CD14-positive monocyte (primary cell): ENCODE measurements around the gene SMIM38. TPM values are rescaled to one million over a fixed set of nuclear protein-coding genes. Genes with fewer than 3 reads are reported as not detected.

Experiments
- DNase-seq, 3 donors: peaks; one replicate each; pipeline ENCODE4 v3.0.0-alpha.2; 2011 to 2022
- H2AFZ ChIP-seq: 2 replicates; pipeline ENCODE4 v1.6.0; 2012; ENCODE audit warnings: mild to moderate bottlenecking, low read depth, low read length, inconsistent platforms; ENCODE audit not compliant: insufficient read depth, poor library complexity, severe bottlenecking
- H3K27ac ChIP-seq, 2 donors: 1 replicate in 1 of 2; 2 replicates in 1 of 2; pipeline ENCODE4 v1.5.1; 2012 to 2013; ENCODE audit warnings: low read length in 2 of 2, control low read depth in 1 of 2, inconsistent platforms in 1 of 2, low read depth in 1 of 2, mild to moderate bottlenecking in 1 of 2
- H3K27me3 ChIP-seq, 2 donors: one replicate each; pipeline versions ENCODE4 v1.6.0 to v1.6.1; 2011 to 2013; ENCODE audit warnings: low read length in 2 of 2; ENCODE audit not compliant: control insufficient read depth in 2 of 2, insufficient read depth in 2 of 2
- H3K36me3 ChIP-seq, 2 donors: replicated peaks in 1 of 2; 1 replicate in 1 of 2; 2 replicates in 1 of 2; pipeline versions ENCODE4 v1.5.1 to v1.6.1; 2012 to 2013; ENCODE audit warnings: low read length in 2 of 2, control low read depth in 1 of 2, inconsistent platforms in 1 of 2, mild to moderate bottlenecking in 1 of 2; ENCODE audit not compliant: insufficient read depth in 2 of 2, control insufficient read depth in 1 of 2
- H3K4me1 ChIP-seq, 2 donors: 1 replicate in 1 of 2; 2 replicates in 1 of 2; pipeline versions ENCODE4 v1.5.1 to v1.6.1; 2012 to 2013; ENCODE audit warnings: low read length in 2 of 2, control low read depth in 1 of 2, inconsistent platforms in 1 of 2, mild to moderate bottlenecking in 1 of 2, moderate library complexity in 1 of 2; ENCODE audit not compliant: insufficient read depth in 2 of 2, control insufficient read depth in 1 of 2
- H3K4me2 ChIP-seq: replicated peaks from 2 replicates; pipeline ENCODE3; 2012; ENCODE audit warnings: low read length, moderate library complexity, mild to moderate bottlenecking; ENCODE audit not compliant: poor library complexity, severe bottlenecking; ENCODE audit errors: extremely low read depth
- H3K4me3 ChIP-seq, 3 experiments: fragments of 200-600 bp in 1 of 3; sonication (generic) in 1 of 3; replicated peaks in 1 of 3; 1 replicate in 2 of 3; 2 replicates in 1 of 3; pipeline ENCODE4 v1.5.1; 2011 to 2013; ENCODE audit warnings: low read length in 3 of 3, mild to moderate bottlenecking in 3 of 3, control low read depth in 2 of 3, low read depth in 2 of 3, inconsistent platforms in 1 of 3, moderate library complexity in 1 of 3
- H3K79me2 ChIP-seq: 2 replicates; pipeline ENCODE4 v1.6.0; 2012; ENCODE audit warnings: mild to moderate bottlenecking, control low read depth, inconsistent platforms, low read length, moderate library complexity; ENCODE audit not compliant: insufficient read depth
- H3K9ac ChIP-seq: 2 replicates; pipeline ENCODE4 v1.6.0; 2017; ENCODE audit warnings: low read length, mild to moderate bottlenecking; ENCODE audit not compliant: insufficient read depth, poor library complexity, severe bottlenecking
- H3K9me3 ChIP-seq, 2 donors: replicated peaks in 1 of 2; 1 replicate in 1 of 2; 2 replicates in 1 of 2; pipeline versions ENCODE4 v1.5.1 to v1.6.1; 2012 to 2013; ENCODE audit warnings: low read length in 2 of 2, control low read depth in 1 of 2; ENCODE audit not compliant: control insufficient read depth in 1 of 2, insufficient read depth in 1 of 2
- H4K20me1 ChIP-seq: 2 replicates; pipeline ENCODE4 v1.6.0; 2012; ENCODE audit warnings: mild to moderate bottlenecking, low read length, control low read depth, moderate library complexity; ENCODE audit not compliant: insufficient read depth
- H3K27ac Mint-ChIP-seq, 7 donors: one replicate each; pipeline ENCODE4 v1.8.0; 2020; ENCODE audit warnings: mild to moderate bottlenecking in 7 of 7, mixed read lengths in 7 of 7, moderate library complexity in 6 of 7, inconsistent platforms in 2 of 7
- H3K27me3 Mint-ChIP-seq, 3 donors: one replicate each; pipeline ENCODE4 v1.8.0; 2021 to 2022; ENCODE audit warnings: low read depth in 3 of 3, mild to moderate bottlenecking in 3 of 3, mixed read lengths in 3 of 3, moderate library complexity in 3 of 3, inconsistent platforms in 1 of 3
- H3K36me3 Mint-ChIP-seq, 2 donors: one replicate each; pipeline ENCODE4 v1.8.0; 2020; ENCODE audit warnings: mixed read lengths in 2 of 2, inconsistent platforms in 1 of 2, mild to moderate bottlenecking in 1 of 2
- H3K4me1 Mint-ChIP-seq: one replicate; pipeline ENCODE4 v1.8.0; 2020; ENCODE audit warnings: mild to moderate bottlenecking, mixed read lengths
- H3K4me3 Mint-ChIP-seq, 2 donors: one replicate each; pipeline ENCODE4 v1.8.0; 2020; ENCODE audit warnings: mild to moderate bottlenecking in 2 of 2, mixed read lengths in 2 of 2, moderate library complexity in 1 of 2
- H3K9me3 Mint-ChIP-seq, 7 donors: one replicate each; pipeline ENCODE4 v1.8.0; 2020 to 2022; ENCODE audit warnings: mixed read lengths in 7 of 7, mild to moderate bottlenecking in 6 of 7, moderate library complexity in 6 of 7, inconsistent platforms in 2 of 7
- WGBS: methylation state at CpG from one replicate; pipeline ENCODE4 v1.1.5; 2013; ENCODE audit warnings: missing lambda C conversion rate; ENCODE audit not compliant: insufficient coverage; 5-methylcytosine and 5-hydroxymethylcytosine counted together
- intact Hi-C, 2 donors: fragments of 100-400 bp; cut with micrococcal nuclease; formaldehyde crosslinking; loops; one replicate each; pipeline versions ENCODE4 v1.15.0 to v1.15.1; 2023
- polyA plus RNA-seq, 3 donors: library from polyadenylated mRNA; depleted of rRNA in 1 of 3; unstranded in 2 of 3; stranded (reverse) in 1 of 3; fragments of 300-500 nt in 2 of 3; fragments of >200 nt in 1 of 3; fragmentation: Illumina TruSeq in 2 of 3; gene quantifications; 1 replicate in 2 of 3; 2 replicates in 1 of 3; pipeline ENCODE4 v1.2.3, GENCODE V29; 2012 to 2021
- TF ChIP-seq, protein P1 (sequence below): fragments of 200-600 bp; IDR thresholded peaks from one replicate; pipeline ENCODE4 v1.8.0; 2022; ENCODE audit warnings: antibody characterized with exemption, mild to moderate bottlenecking

Gene SMIM38
- polyA plus RNA-seq, 3 donors, result 0.05 TPM; not detected in 2

DNA sequence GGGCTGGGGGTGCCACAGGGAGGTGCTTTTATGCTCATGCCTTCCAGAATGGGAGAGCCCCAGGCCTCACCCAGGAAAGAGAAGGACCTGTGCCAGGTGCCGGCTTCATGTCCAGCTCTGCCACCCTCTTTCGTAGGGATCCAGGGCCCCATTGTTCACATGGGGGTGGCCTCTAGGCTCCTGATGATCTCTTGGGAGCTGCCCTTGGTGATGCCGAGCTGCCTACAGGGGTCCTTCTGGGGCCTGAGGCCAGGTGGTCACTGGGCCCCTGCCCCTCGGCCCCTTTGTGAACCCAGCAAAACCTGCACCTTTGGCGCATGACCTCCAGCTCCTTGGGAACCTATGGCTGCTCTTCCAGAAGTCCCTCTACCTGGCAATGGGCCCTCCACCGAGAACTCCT, 41.4 kb upstream of the SMIM38 start:
- WGBS, result 91% methylated on average over 5 of the region's 6 CpGs
- Histone ChIP-seq H3K27me3 (no peaks in the 10 kb centered on the region), H3K36me3 (no peaks in the 10 kb centered on the region), H3K4me3 (no peak overlapping the region), H3K4me2 (no peak overlapping the region), H3K4me1 (no peaks in the 10 kb centered on the region), H4K20me1 (no peaks in the 10 kb centered on the region), H3K9ac (no peak overlapping the region), H3K9me3 (no peaks in the 10 kb centered on the region), H3K79me2 (no peaks in the 10 kb centered on the region), H3K27ac (no peak overlapping the region), H2AFZ (no peak overlapping the region)
- Mint-ChIP-seq H3K4me1 (no peaks in the 10 kb centered on the region), H3K9me3 (peaks cover 2 to 9% (median 4%) of the 10 kb centered on the region in 7 donors), H3K4me3 (no peak overlapping the region), H3K27me3 (peaks cover 0 to 10% (median 5%) of the 10 kb centered on the region in 3 donors), H3K27ac (no peak overlapping the region), H3K36me3 (no peaks in the 10 kb centered on the region)
- TF ChIP-seq, protein P1, sequence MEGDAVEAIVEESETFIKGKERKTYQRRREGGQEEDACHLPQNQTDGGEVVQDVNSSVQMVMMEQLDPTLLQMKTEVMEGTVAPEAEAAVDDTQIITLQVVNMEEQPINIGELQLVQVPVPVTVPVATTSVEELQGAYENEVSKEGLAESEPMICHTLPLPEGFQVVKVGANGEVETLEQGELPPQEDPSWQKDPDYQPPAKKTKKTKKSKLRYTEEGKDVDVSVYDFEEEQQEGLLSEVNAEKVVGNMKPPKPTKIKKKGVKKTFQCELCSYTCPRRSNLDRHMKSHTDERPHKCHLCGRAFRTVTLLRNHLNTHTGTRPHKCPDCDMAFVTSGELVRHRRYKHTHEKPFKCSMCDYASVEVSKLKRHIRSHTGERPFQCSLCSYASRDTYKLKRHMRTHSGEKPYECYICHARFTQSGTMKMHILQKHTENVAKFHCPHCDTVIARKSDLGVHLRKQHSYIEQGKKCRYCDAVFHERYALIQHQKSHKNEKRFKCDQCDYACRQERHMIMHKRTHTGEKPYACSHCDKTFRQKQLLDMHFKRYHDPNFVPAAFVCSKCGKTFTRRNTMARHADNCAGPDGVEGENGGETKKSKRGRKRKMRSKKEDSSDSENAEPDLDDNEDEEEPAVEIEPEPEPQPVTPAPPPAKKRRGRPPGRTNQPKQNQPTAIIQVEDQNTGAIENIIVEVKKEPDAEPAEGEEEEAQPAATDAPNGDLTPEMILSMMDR, result no peak
- intact Hi-C loops, result no loop called here
- no peak for DNase-seq

DNA sequence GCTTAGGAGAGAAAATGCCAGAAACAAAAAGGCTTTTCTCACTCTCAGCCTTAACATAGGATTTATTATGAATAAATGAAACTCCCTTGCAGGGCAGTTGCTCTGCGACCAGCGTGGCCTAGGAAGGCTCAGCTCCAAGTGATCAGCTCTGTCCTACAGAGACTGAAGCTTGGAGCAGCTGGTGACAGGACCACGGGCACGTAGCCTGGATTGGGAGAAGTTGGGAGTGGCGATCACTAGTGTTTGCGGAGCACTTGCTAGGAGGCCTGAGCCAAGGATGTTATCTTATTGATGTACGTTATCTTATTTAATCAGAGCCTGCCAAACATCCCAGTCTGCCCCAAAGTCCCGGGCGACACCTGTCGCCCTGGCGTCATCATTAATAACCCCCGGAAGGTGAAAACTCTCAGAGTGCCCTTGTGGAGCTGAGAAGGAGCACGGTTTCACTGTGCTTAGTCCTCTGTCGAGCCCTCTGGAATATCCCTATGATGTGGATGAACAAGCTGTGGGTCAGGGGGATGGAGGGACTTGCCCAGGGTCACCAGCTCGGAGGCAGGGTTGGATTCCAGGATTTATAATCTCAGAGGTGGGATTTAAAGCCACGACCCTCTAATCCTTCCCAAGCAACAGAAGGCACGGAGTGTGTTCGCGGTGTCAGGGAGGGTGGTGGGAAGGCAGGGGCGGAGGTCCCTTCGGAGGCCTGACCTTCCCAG, 40.8 kb upstream of the SMIM38 start:
- Mint-ChIP-seq H3K9me3 (peaks cover 3 to 11% (median 5%) of the 10 kb centered on the region in 7 donors), H3K27ac (no peak overlapping the region), H3K27me3 (peaks cover 0 to 10% (median 5%) of the 10 kb centered on the region in 3 donors), H3K36me3 (no peaks in the 10 kb centered on the region), H3K4me3 (no peak overlapping the region), H3K4me1 (no peaks in the 10 kb centered on the region)
- 91% methylated on average over 8 of the region's 21 CpGs for WGBS
- intact Hi-C loops, result no loop called here
- Histone ChIP-seq H3K4me3 (no peak overlapping the region), H3K27me3 (no peaks in the 10 kb centered on the region), H3K4me2 (no peak overlapping the region), H3K9me3 (no peaks in the 10 kb centered on the region), H2AFZ (no peak overlapping the region), H4K20me1 (no peaks in the 10 kb centered on the region), H3K79me2 (no peaks in the 10 kb centered on the region), H3K36me3 (no peaks in the 10 kb centered on the region), H3K9ac (no peak overlapping the region), H3K27ac (no peak overlapping the region), H3K4me1 (no peaks in the 10 kb centered on the region)
- TF ChIP-seq, protein P1, result no peak
- no peak for DNase-seq
